AG04449 (cell line): Measurements from ENCODE around the gene BCL2L14.

ENCODE experiments used
- CTCF ChIA-PET: fragments of 350-600 bp; formaldehyde crosslinking; extraction: SDS; loops from one replicate; lab custom pipeline; 2021; ENCODE audit warnings: antibody characterized with exemption; lab: Yijun Ruan, JAX
- POLR2A ChIA-PET: fragments of 400-600, 350-600 bp; formaldehyde crosslinking; extraction: SDS; loops from one replicate; lab custom pipeline; 2020; ENCODE audit warnings: antibody characterized with exemption, inconsistent platforms; lab: Yijun Ruan, JAX
- DNase-seq: peaks from one replicate; pipeline ENCODE4 v3.0.0-alpha.2; 2010; ENCODE audit warnings: low read depth, low spot score
- H3K4me3 ChIP-seq: 2 replicates; pipeline ENCODE4 v1.5.1; 2011; ENCODE audit warnings: low read depth, mild to moderate bottlenecking, control low read depth, low read length
- TF ChIP-seq, protein P1 (sequence below): IDR thresholded peaks from one replicate; pipeline ENCODE4 v1.5.1; 2011; ENCODE audit warnings: mild to moderate bottlenecking, moderate library complexity, low read length, control low read depth, inconsistent platforms; ENCODE audit not compliant: insufficient read depth; ENCODE audit errors: missing control alignments

Gene BCL2L14

DNA sequence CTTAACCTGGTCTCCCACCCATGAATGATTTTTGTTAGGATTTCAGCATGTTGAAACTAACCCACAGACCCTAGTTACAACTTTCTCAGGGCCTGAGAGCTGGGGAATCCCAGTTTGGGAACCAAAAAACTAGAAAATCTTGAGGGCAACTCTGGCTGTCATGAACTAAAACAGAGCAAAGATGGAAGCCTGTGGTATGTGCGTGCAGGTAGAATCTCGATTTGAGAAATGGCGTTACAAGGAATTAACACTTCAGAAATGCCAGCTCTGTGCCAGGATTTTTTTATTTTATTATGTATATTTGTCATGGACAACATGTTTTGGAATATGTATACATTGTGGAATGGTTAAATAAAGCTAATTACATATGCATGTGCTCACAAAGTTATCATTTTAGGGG, 36.4 kb upstream of the BCL2L14 start:
- H3K4me3 ChIP-seq: no peak overlapping the region
- TF ChIP-seq, protein P1, sequence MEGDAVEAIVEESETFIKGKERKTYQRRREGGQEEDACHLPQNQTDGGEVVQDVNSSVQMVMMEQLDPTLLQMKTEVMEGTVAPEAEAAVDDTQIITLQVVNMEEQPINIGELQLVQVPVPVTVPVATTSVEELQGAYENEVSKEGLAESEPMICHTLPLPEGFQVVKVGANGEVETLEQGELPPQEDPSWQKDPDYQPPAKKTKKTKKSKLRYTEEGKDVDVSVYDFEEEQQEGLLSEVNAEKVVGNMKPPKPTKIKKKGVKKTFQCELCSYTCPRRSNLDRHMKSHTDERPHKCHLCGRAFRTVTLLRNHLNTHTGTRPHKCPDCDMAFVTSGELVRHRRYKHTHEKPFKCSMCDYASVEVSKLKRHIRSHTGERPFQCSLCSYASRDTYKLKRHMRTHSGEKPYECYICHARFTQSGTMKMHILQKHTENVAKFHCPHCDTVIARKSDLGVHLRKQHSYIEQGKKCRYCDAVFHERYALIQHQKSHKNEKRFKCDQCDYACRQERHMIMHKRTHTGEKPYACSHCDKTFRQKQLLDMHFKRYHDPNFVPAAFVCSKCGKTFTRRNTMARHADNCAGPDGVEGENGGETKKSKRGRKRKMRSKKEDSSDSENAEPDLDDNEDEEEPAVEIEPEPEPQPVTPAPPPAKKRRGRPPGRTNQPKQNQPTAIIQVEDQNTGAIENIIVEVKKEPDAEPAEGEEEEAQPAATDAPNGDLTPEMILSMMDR: no peak
- ChIA-PET POLR2A (no interaction called here), CTCF (interaction anchor here (0.8 to 4.4 kb wide), 32 partner anchors 11 to 1264 kb away, joined by 3 to 180 read pairs (median 6); no protein-coding TSS in a partner anchor)
- no peak for DNase-seq

DNA sequence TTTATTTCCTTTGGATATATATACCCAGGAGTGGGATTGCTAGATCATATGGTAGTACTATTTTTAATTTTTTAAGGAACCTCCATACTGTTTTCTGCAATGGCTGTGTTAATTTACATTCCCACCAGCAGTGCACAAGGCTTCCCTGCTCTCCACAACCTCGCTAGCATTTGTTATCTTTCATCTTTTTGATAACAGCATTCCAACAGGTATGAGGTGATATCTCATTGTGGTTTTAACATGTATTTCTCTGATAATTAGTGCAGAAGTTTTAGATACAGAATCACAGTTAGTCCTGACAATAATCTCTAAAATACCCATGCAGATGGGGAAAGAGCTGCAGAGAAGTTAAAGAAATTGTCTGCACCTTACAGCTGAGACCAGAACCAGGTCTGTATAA, 35.5 kb upstream of the BCL2L14 start:
- H3K4me3 ChIP-seq: no peak overlapping the region
- CTCF ChIA-PET: interaction anchor here (0.9 to 5.6 kb wide), 8 partner anchors 16 to 681 kb away, joined by 3 to 73 read pairs (median 11); no protein-coding TSS in a partner anchor
- no peak for DNase-seq
- TF ChIP-seq, protein P1: no peak
- POLR2A ChIA-PET: no interaction called here

DNA sequence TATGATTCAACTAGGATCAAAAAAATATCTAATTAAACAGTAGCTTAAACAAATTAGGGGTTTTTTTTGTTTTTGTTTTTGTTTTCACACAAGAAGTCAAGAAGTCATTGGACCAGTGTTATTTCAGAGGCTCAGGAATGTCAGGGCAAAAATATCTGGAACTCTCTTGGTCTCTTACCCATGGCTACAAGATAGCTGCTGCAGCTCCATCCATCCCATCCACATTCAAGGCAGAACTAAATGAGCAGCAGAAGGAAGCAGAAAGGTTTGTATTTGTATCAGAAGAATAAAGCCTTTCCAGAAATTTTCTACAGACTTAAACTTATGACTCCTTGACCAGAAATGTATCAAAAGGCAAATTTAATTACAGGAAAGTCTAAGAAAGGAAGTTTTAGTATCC, 33.8 kb upstream of the BCL2L14 start:
- DNase-seq: no peak
- TF ChIP-seq, protein P1: no peak
- H3K4me3 ChIP-seq: no peak overlapping the region
- POLR2A ChIA-PET: no interaction called here
- CTCF ChIA-PET: interaction anchor here (0.6 to 5.6 kb wide), 21 partner anchors 15 to 670 kb away, joined by 3 to 73 read pairs (median 3); partner anchors contain the start of genes DUSP16 and ETV6

DNA sequence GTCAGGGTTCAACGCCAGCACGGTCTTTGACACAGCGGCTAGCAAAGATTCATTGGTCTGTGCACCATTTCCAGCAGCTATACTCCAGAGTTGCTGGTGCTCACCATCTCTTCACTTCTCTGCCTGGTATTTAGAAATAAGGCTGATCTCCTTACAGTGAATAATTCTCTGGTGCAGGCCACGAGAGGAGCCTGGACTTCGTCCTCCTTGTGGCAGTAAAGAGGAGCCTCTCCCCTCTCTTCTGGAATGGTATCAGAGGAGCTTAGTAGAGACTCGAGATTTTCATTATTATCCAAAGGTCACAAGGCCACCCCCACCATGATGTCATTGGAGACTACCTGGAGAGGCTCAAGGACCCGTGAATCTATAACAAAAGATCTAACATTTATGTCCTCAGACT, 30.8 kb upstream of the BCL2L14 start:
- TF ChIP-seq, protein P1: no peak
- POLR2A ChIA-PET: no interaction called here
- H3K4me3 ChIP-seq: no peak overlapping the region
- CTCF ChIA-PET: interaction anchor here (1.2 to 5.6 kb wide), 4 partner anchors 11 to 488 kb away, joined by 3 to 73 read pairs (median 30); no protein-coding TSS in a partner anchor
- no peak for DNase-seq

DNA sequence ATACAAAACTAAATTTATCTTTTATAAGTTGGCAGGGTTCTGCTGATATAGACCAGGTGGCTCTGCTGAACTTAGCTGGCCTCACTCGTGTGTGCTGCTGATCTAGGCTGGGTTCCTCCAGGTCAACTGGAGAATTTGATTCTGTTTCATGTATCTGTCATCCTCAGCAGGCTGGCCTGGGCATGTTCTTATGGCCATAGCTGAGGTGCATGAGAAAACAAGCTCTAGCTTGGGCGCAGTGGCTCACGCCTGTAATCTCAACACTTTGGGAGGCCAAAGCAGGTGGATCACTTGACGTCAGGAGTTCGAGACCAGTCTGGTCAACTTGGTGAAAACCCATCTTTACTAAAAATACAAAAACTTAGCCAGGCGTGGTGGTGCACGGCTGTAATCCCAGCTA, 24.3 kb upstream of the BCL2L14 start:
- TF ChIP-seq, protein P1: no peak
- ChIA-PET CTCF (interaction anchor here (3.3 kb wide), 1 partner anchor 13 kb away, joined by 9 read pairs; no protein-coding TSS in a partner anchor), POLR2A (no interaction called here)
- H3K4me3 ChIP-seq: no peak overlapping the region
- DNase-seq: no peak

DNA sequence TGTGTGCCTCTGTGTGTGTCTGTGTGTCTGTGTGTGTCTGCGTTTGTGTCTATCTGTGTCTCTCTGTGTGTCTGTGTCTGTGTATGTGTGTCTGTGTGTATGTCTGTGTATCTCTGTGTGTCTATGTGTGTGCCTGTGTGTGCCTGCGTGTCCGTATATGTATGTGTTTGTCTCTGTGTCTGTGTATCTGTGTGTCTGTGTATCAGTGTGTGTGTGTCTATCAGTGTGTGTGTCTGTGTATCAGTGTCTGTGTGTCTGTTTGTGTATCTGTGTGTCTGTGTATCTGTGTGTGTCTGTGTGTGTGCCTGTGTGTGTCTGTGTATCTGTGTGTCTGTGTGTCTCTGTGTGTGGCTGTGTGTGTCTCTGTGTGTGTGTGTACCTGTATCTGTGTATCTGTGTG, 23.1 kb upstream of the BCL2L14 start:
- ChIA-PET POLR2A (no interaction called here), CTCF (no interaction called here)

More for the DNA sequence above, 23.1 kb upstream of the BCL2L14 start:
- no peak for DNase-seq
- H3K4me3 ChIP-seq: no peak overlapping the region
- TF ChIP-seq, protein P1: no peak
